NCI-H2196 (cell line): ENCODE data around the gene KCNA2.
A peak's percentile ranks its signal among the peaks of the same experiment; 100 is the strongest.

Experiments
- DNase-seq: peaks from one replicate; lab custom pipeline; 2025; ENCODE audit not compliant: unreplicated experiment; lab: John Stamatoyannopoulos, UW

KCNA2 gene

DNA sequence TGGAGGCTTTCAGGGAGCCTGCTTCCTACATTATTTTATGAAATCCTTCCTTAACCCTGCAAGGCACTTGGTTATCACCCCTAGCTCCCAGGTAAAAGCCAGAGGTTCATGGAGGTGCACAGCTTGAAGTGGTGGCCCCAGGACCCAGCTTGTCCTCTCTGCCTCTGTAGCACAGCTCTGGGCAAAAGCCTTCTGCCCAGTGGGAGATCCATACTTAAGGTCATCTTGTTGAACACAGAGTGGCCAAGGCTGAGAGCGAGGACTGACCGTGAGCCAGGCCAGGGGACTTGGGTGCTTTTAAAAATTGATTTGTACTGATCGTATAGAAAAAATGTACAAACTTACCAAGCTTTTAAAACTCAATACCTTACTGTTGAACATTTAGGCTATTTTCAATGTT, 33.4 kb downstream of the KCNA2 start:
- no peak for DNase-seq

DNA sequence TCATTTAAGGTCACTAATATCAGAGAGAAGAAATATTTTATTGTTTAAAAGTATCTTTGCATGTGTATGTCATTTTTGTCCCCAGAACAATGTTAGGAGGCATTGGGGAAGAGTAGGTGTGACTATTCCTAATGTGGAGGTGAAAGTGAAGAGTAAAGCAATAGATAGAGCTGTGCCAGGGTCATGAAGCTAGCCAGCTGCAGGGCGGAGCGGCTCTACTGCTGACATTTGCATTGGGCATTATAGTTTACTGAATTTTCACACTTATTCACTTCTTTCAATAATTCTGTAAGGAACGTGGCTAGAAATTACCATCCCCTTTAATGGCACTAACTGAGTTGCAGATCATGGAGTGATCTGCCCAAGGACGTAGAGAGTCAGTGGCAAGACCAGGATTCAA, 35.3 kb downstream of the KCNA2 start:
- no peak for DNase-seq

DNA sequence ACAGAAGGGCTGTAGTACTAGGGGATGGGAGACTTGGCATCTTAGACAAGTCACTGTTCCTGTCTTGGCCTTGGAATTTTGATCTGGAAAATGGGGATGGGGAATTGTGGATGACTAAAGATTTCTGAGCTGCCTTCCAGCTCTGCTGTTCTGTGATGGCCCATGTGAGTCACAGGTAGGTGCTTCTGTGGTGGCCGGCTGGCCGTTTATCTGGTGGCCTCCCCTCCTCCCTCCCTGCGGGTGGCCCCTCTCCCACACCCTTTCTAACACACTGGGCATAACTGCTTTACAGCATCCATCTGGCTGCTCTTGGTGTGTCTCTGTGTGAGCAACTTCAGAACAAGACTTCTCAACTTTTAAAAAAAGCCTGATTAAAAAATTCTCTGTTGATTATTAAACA, 35.9 kb downstream of the KCNA2 start:
- DNase-seq, result no peak

DNA sequence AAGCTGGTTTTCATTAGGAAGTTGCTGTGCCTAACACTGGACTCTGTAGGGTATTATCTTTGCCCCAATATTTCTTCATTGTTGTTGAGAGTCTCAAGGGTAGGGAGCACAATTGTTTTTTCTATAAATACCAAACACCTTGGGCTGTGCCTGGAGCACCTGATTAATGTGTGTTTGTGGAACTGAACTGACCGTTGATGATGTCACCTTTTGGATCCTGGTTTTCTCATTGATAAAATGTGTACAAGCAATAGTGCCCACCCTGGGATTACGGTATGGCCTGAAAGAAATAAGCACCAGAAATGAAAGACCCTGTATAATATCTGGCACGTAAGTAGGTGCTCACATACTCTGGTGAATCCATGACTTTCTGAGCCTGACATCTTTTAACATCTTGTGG, 39.3 kb downstream of the KCNA2 start:
- DNase-seq, result no peak

DNA sequence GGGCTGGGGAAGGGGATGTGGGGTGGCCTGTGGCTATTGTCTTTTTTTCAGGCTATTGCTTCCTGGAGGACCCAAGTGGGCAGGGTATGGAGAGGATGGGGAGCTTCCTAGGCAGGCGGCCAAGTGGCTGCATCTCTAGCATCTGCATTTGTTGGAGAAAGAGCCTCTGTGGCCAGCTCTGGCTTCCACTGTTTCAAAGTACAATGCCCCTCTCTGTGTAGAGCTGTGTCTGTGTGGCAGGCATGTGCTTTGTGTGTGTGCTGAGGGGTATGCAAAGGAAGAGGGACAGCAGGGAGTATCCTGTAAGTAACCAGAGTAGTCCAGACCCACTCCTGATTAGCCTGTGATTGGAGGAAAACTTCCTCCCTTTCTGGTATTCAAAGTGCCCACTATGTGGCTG, 40.6 kb downstream of the KCNA2 start:
- DNase-seq, result no peak

DNA sequence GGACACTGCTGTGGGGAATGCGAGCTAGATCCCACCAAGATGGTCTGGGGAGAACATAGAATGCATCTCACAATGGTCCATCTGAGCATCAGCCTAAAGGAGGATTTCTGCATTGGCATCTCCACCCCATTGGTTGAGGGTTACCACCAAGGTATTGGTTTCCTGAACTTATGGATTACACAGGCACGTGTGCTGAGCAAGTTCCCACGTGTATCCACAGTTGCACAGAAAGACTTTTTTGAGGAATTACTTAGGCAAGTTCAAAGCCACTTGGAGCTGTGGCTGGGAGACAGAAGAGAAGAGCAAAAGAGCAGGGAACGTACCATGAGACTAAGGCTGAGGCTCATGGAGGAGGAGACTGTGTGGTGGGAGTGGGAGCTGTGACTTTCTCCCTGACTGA, 43.1 kb downstream of the KCNA2 start:
- no peak for DNase-seq

DNA sequence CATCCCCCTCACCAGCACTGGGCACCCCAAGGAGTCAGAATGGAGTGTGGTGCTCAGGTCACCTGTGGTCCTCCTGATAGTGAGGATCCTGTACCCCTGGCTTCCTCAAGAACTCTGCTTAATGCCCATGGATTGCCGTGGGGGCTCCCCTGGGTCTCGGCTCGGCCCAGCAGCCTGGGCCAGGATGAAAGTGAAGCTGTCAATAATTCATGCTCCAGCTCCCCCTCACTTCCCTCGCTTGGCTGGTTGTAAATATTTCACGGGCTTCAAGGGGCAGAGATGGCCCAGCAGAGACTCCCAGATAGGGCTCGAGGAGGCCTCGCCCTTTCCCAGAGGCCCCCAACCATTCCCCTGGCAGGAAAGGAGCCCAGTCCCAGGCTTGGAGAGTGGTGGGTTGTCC, 44.6 kb downstream of the KCNA2 start:
- no peak for DNase-seq

DNA sequence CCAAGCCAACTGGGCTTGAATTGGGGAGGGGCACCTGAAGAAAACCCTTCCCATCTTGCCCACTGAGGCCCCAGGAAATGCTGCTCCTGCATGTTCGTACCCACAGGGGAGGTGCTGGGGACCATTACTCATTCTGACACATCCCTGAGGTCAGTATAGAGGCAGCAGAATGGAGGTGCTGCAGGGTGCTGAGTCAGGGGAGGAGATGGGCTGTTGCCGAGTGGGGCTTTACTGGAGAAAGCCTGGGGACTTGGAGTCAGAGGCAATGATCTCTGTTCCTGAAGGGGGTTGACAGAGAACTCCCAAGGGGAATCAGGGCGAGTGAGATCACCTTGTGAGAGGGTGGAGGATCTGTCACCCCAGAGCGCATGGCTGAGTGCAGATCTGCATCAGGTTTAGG, 47.0 kb downstream of the KCNA2 start:
- no peak for DNase-seq

DNA sequence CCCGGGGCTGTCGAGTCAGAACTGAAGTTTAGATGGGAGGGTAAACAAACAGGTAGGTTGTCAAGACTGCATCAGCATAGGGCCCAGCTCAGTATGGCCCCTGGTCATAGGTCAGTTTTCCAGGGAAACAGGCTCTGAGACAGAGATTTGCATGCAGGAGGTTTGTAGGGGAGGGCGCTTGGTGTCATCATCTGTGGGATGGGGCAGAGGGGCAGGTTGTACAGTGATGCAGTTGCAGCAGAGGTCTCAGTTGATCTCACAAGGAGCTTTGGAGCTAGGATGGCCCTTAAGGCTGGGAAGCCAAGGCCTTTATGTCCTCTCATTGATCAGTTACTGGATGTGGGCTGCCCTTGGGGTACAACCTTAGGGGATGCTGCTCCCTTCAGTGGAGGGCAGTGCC, 48.7 kb downstream of the KCNA2 start:
- DNase-seq, result no peak

DNA sequence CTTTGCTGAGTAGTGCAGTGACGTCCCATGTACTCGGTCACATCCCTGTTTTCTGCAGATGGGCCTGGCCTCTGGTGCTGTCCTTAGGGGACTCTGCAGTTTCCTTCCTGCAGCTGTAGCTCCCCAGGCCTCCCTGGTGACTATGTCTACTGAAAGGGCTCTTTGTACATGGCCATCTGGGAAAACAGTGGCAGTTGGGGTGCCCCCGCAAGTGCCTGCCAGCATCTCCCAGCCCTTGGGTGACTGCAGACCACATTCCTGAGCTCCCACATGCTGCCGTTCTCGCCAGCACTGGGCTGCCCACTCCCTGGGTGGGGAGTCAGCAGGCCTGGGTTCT, 49.7 kb downstream of the KCNA2 start:
- DNase-seq, result no peak

DNA sequence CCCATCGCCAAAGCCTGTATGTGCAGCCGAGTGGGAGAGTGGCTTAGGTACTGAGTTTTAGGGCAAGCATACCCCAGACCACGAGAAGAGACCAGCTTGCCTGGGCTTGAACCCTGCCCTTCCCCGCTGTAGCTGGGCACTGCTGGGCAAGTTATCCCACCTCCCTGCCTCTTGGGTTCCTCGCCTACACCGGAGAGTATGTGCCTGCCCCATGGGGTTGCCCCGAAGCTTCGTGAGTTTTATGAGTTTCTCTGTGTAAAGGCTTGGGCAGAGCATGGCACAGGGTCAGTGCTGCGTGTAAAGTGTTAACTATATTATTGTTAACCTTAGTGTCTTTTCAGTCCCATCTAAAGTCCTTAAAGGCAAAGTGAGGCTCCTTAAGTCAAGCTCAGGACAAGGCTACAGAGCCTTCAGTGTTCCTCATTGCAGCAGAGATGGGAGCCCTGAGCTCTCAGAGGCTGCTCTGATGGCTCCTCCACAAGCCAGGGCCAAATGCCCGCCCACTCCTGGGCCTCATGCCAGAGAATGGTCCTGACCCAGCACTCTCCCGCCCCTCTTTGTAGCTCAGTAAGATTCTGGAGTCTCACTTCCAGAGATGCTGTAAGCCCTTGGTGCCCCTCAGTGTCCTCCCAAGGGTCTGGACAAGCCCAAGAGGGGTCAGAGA, 50.2 kb downstream of the KCNA2 start:
- peak; percentile 32 for DNase-seq

DNA sequence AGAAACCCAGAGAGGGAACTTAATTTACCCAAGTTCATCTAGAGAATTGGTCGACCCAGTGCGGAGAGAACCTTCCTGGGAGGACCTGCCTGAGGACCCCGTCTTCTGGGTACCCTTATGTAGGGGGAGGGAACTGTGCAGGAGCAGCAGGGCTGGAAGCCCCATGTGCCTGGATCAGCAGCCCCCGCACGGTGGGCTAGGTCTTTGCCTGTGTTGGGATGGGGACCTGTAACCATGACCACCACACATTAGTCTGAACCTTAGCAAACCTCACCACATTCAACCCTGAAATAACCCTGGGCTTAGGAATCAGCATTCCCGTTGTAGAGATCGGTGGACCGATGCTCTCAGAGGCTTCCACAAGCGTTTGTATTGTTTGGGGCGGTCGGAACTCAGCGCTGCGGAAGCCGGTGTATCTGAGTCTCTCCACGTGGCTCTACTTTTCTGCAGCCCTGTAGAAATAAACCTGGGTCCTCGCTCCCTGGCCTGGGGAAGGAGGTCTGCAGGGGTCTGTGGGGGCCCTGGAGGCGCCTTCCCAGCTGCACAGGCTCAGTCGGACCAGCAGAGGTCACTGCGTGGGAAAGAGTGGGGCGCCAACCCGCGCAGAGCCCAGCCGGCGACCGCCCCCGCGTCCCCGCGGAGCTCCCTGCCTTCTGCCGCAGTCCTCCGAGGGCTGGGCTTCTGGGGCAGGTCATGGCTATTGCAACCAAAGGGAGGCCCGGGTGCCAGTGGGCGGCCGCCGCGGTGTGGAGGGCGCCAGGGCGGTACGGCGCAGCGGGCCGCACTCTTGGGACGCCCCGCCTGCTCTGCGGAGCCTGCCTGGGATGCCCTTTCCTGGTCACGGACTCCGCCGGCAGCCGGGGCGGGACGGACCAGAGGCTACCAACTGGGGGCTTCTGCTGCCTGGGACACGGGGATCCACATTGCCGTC, 51.0 kb downstream of the KCNA2 start:
- no peak for DNase-seq

DNA sequence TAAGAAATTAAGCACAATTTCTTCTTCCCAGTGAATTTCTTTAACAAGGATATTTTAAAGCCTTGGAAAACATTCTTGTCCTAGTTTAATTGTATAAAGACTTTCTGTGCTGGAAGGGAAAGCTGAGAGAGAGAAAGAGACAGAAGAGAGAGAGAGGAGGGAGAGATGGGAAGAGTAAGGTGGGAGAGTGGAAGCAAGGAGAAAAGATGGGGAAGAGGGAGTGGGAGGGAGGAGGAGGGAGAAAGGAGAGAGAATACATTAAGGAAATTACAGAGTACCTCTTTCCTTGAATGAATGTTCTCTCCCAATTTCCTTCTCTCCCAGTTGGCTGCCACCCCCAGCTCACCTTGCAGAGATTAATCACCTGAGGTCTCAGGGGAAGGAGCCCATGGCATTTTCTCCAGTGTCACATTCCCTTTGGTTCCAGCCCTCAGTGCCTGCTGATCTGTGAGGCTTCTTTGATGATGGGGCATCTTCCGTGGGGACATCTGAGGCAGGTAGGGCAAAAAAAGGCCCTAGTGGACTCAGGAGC, 54.8 kb downstream of the KCNA2 start:
- DNase-seq, result no peak

DNA sequence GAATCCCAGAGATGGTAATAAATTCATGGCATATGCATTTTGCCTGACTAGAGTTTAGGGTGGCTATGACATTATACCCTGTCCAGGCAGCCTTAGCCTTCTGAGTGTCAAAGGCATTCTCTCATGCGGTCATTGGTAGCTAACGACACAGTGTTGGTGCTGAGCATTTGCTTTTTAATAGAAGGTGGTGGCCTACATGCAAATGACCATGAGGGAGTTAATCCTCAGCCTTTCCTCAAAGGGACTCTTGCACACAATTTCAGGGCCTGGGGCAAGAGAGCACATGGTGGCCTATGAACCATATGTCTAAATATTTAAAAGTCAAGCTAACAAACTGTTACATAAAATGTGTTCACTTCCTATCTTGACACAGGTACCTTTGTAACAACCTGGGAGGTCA, 56.3 kb downstream of the KCNA2 start:
- DNase-seq, result no peak

DNA sequence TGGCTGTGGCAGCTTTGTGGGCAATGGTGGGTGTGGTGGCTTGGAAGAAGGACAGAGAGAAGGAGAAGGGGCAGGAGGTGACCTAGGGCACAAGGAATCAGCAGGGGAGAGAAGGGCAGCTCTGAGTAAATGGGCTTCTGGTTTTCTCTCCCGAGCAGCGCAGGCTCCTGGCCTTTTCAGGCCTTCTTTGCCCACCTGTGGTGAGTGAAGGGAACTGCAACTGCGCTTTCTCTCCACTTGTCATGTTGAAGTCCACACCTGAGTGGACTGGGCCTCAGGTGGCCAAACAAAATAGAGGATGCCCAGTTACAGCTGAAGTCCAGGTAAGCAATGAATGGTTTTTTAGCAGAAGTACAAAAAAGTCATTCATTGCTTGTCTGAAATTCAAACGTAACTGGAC, 57.8 kb downstream of the KCNA2 start:
- peak; percentile 53 for DNase-seq

DNA sequence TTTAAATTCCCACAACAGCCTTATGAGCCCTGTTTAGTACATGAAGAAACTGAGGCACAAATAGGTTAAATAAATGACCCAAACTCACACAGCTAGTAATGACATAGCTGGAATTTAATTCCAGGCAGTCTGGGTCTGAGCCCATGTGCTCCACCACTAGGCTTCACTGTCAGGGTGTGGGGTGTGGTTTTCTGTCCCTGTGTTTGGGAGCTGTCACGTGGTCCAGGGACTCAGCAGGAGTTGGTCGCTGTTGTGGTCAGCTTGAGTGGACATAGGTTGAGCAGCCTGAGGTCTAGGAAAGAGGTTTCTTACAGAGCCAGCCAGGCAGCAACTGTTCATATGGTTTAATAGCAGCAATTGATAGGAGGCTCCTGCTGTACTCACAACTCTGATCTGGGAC, 59.1 kb downstream of the KCNA2 start:
- DNase-seq, result no peak

DNA sequence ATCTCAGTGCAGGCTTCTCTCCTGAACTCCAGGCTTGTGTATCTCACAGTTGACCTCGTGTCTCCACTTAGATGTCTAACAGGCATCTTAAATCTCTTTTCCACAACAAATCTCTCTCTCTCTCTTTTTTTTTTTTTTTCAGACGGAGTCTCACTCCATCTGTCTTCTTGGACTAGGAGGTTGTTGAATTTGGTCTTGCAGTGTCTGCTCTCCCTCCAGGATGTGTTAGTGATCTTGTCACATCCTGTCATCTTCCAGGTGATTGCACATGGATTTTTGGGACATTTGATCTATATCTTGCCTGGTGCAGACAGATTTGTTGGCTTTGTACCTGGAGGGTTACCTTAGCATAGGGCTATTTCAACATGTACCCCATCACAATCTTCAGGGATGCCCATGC, 60.7 kb downstream of the KCNA2 start:
- DNase-seq, result no peak

DNA sequence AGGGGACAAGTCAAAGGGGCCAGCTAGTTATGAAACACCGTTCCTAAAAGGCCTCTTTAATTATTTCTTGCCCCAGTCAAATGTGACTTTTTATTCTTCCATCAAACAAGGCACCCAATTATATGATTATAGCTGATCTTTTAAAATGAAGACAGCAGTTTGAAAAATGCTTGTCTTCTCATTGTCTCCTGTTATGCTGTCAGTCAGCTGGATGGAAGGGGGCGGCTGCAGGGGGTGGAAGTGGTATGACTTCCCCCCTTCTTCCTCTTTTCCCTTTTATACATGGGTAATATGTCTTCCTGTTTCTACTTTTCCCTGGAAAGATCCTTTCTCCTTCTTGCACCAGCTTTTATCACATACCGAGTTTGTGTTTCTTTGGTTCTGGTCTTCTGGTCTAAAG, 61.4 kb downstream of the KCNA2 start:
- DNase-seq, result no peak
